HCT116 (cell line): Measurements from ENCODE around the gene TENM3. TPM values are rescaled to one million over a fixed set of nuclear protein-coding genes. Genes with fewer than 3 reads are reported as not detected.

Source experiments
- ATAC-seq: fragments of 200-7000 bp; cut with Tn5 transposase; 2 replicates; pipeline ENCODE4 v1.9.1; 2020; ENCODE audit warnings: mild to moderate bottlenecking, moderate library complexity
- BruUV-seq: library from RNA; stranded (reverse); fragments of 400-500 nt; replicated peaks from 2 replicates; lab custom pipeline; 2021; lab: Mats Ljungman, UMichigan
- CTCF ChIA-PET: fragments of 300-600 bp; sonication (Branson Sonifier 250); formaldehyde crosslinking; loops from one replicate; lab custom pipeline; 2021; ENCODE audit warnings: antibody characterized with exemption; lab: Charles Lee
- POLR2A ChIA-PET: fragments of 300-600, 350-600 bp; sonication (Branson Sonifier 250); formaldehyde crosslinking; loops from one replicate; lab custom pipeline; 2021; ENCODE audit warnings: antibody characterized with exemption; lab: Charles Lee
- RAD21 ChIA-PET, 2 experiments: fragments of 300-600 bp; sonication (Branson Sonifier 250); formaldehyde crosslinking; loops; one replicate each; lab custom pipeline; 2023; ENCODE audit warnings: low total read pairs in 2 of 2; ENCODE audit not compliant: uncharacterized antibody in 2 of 2, unreplicated experiment in 2 of 2, low non-redundant PET in 1 of 2; lab: Charles Lee
- DNase-seq: peaks from one replicate; pipeline ENCODE4 v3.0.0-alpha.2; 2010; ENCODE audit warnings: low read depth, low spot score
- H2AFZ ChIP-seq: fragments of 200-600 bp; shearing (Covaris generic), sonication (generic); 2 replicates; pipeline ENCODE4 v1.6.1; 2017; ENCODE audit warnings: low read depth, mixed run types, mixed read lengths, antibody characterized with exemption, low read length; ENCODE audit not compliant: poor library complexity, severe bottlenecking
- H3K27ac ChIP-seq: 2 replicates; pipeline ENCODE4 v1.5.1; 2012; ENCODE audit warnings: low read depth, low read length
- H3K27me3 ChIP-seq: fragments of 200-600 bp; sonication (generic); 2 replicates; pipeline ENCODE4 v1.6.1; 2016; ENCODE audit warnings: mixed run types, low read length, mixed read lengths; ENCODE audit not compliant: insufficient read depth
- H3K36me3 ChIP-seq, 2 experiments: fragments of 200-500 bp in 1 of 2; fragments of 200-600 bp in 1 of 2; sonication (Bioruptor generic) in 1 of 2; sonication (generic) in 1 of 2; 2 replicates each; pipeline versions ENCODE4 v1.5.1 to v1.6.1; 2014 to 2016; ENCODE audit warnings: low read length in 2 of 2, inconsistent platforms in 1 of 2, mixed read lengths in 1 of 2, mixed run types in 1 of 2; ENCODE audit not compliant: insufficient read depth in 2 of 2, control insufficient read depth in 1 of 2
- H3K4me1 ChIP-seq, 2 experiments: fragments of 200-600 bp in 1 of 2; sonication (generic) in 1 of 2; 2 replicates each; pipeline versions ENCODE4 v1.5.1 to v1.6.1; 2012 to 2017; ENCODE audit warnings: low read length in 2 of 2, inconsistent platforms in 1 of 2, mild to moderate bottlenecking in 1 of 2, mixed read lengths in 1 of 2, mixed run types in 1 of 2, moderate library complexity in 1 of 2; ENCODE audit not compliant: insufficient read depth in 2 of 2, control insufficient read depth in 1 of 2
- H3K4me2 ChIP-seq: fragments of 200-600 bp; sonication (generic); 2 replicates; pipeline ENCODE4 v1.6.1; 2017; ENCODE audit warnings: mixed run types, low read length, mixed read lengths
- H3K4me3 ChIP-seq, 2 experiments: fragments of 200-600 bp in 1 of 2; sonication (generic) in 1 of 2; replicated peaks in 1 of 2; 2 replicates each; pipeline ENCODE4 v1.5.1; 2011 to 2016; ENCODE audit warnings: low read length in 2 of 2, control low read depth in 1 of 2, low read depth in 1 of 2, mild to moderate bottlenecking in 1 of 2, mixed read lengths in 1 of 2, mixed run types in 1 of 2
- H3K79me2 ChIP-seq: fragments of 200-600 bp; sonication (generic); 2 replicates; pipeline ENCODE4 v1.6.1; 2017; ENCODE audit warnings: mild to moderate bottlenecking, mixed run types, low read length, moderate library complexity, mixed read lengths; ENCODE audit not compliant: insufficient read depth
- H3K9ac ChIP-seq: fragments of 200-600 bp; sonication (generic); 2 replicates; pipeline ENCODE4 v1.6.1; 2016; ENCODE audit warnings: low read length, mixed read lengths
- H3K9me2 ChIP-seq: fragments of 200-600 bp; sonication (generic), shearing (Covaris generic); 2 replicates; pipeline ENCODE4 v1.6.1; 2017; ENCODE audit warnings: mixed run types, mild to moderate bottlenecking, moderate library complexity; ENCODE audit not compliant: insufficient read depth
- H3K9me3 ChIP-seq, 2 experiments: fragments of 200-500 bp in 1 of 2; fragments of 200-600 bp in 1 of 2; sonication (Bioruptor generic) in 1 of 2; sonication (generic) in 1 of 2; 2 replicates each; pipeline ENCODE4 v1.6.1; 2014 to 2017; ENCODE audit warnings: low read length in 2 of 2, mixed read lengths in 2 of 2, inconsistent platforms in 1 of 2, low read depth in 1 of 2, mild to moderate bottlenecking in 1 of 2, mixed run types in 1 of 2, moderate library complexity in 1 of 2; ENCODE audit not compliant: control insufficient read depth in 1 of 2, insufficient read depth in 1 of 2
- H4K20me1 ChIP-seq: fragments of 200-600 bp; sonication (generic), shearing (Covaris generic); 2 replicates; pipeline ENCODE4 v1.6.1; 2017; ENCODE audit warnings: mixed run types, mild to moderate bottlenecking, moderate library complexity; ENCODE audit not compliant: insufficient read depth
- CBX3 ChIP-seq: IDR thresholded peaks from 2 replicates; pipeline ENCODE4 v1.6.1; 2012; ENCODE audit warnings: low read depth
- RAD21 ChIP-seq: IDR thresholded peaks from 2 replicates; pipeline ENCODE4 v1.6.1; 2012; ENCODE audit warnings: low read depth, mild to moderate bottlenecking
- TCF7L2 ChIP-seq: IDR thresholded peaks from 2 replicates; pipeline ENCODE4 v1.7.0; 2011; ENCODE audit warnings: borderline replicate concordance, inconsistent platforms; ENCODE audit not compliant: insufficient read depth, insufficient read length; ENCODE audit errors: extremely low read depth
- intact Hi-C: fragments of 100-400 bp; cut with micrococcal nuclease; formaldehyde crosslinking; loops from 2 replicates; pipeline ENCODE4 v1.10.0; 2022
- total RNA-seq: library from RNA; stranded (reverse); gene quantifications from one replicate; pipeline ENCODE4 v1.2.1, GENCODE V29; 2021; ENCODE audit not compliant: unreplicated experiment
- TF ChIP-seq, protein P1 (sequence below): IDR thresholded peaks from 2 replicates; pipeline ENCODE4 v1.6.1; 2012
- TF ChIP-seq, protein P2 (sequence below): IDR thresholded peaks from 2 replicates; pipeline ENCODE4 v1.6.1; 2012; ENCODE audit warnings: low read depth

The TENM3 gene
- total RNA-seq, 1 experiment from 2014 or later = 0.54 TPM

DNA sequence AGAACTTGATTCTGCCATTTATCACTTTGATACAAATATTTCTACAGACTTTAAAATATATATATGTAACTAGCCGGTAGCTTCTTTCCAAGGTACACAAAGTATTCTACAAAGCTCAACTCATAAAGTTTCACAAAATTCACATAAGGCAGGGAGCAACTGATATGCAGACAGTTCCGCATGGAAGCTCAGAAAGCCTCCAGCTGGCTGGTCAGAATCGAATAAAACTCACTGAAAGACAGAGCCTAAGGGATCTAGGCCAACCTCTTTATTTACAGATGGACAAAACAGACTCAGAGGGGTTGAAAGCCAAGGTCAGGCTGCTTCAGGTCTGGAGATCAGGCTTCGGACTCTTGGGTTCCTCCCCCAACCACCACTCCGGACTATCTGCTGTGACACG lies 543.8 kb downstream of the TENM3 start (continued):
- TF ChIP-seq RAD21 = no peak
- TF ChIP-seq, protein P1, sequence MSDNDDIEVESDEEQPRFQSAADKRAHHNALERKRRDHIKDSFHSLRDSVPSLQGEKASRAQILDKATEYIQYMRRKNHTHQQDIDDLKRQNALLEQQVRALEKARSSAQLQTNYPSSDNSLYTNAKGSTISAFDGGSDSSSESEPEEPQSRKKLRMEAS = no peak
- TF ChIP-seq, protein P2, sequence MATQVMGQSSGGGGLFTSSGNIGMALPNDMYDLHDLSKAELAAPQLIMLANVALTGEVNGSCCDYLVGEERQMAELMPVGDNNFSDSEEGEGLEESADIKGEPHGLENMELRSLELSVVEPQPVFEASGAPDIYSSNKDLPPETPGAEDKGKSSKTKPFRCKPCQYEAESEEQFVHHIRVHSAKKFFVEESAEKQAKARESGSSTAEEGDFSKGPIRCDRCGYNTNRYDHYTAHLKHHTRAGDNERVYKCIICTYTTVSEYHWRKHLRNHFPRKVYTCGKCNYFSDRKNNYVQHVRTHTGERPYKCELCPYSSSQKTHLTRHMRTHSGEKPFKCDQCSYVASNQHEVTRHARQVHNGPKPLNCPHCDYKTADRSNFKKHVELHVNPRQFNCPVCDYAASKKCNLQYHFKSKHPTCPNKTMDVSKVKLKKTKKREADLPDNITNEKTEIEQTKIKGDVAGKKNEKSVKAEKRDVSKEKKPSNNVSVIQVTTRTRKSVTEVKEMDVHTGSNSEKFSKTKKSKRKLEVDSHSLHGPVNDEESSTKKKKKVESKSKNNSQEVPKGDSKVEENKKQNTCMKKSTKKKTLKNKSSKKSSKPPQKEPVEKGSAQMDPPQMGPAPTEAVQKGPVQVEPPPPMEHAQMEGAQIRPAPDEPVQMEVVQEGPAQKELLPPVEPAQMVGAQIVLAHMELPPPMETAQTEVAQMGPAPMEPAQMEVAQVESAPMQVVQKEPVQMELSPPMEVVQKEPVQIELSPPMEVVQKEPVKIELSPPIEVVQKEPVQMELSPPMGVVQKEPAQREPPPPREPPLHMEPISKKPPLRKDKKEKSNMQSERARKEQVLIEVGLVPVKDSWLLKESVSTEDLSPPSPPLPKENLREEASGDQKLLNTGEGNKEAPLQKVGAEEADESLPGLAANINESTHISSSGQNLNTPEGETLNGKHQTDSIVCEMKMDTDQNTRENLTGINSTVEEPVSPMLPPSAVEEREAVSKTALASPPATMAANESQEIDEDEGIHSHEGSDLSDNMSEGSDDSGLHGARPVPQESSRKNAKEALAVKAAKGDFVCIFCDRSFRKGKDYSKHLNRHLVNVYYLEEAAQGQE = no peak
- TF ChIP-seq, all 23 proteins: peak for 0

DNA sequence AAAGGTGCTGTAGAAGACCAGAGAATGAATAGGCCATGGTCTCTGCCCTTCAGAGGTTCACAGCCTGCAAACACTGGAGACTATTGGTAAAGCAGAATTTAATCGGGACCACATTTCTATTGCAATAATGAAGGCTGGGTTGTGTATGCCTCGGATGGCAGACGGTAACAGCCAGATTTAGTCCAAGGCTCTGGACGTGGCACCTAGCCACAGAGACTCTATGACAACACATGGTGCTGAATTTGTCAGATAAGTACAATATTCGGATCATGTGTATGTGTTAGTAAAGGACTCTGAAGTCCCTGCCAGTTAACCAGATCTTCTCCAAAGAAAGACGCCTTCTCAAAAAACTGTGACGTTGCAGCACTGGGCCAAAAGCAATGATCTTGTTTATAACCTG lies 545.0 kb downstream of the TENM3 start:
- no peaks in the 10 kb centered on the region for H3K36me3 ChIP-seq
- no TSS peak for BruUV-seq
- intact Hi-C loops = no loop called here
- TF ChIP-seq TCF7L2 (no peak), CBX3 (no peak)
- no peaks in the 10 kb centered on the region for H4K20me1 ChIP-seq
- peaks cover 11% of the 10 kb centered on the region; the same call in 1 of the 2 replicates for H3K27me3 ChIP-seq
- ChIA-PET RAD21 (no interaction called here), CTCF (no interaction called here), POLR2A (no interaction called here)
- H3K27ac ChIP-seq = no peak overlapping the region
- ATAC-seq = no peak
- H3K4me2 ChIP-seq = no peak overlapping the region
- no peaks in the 10 kb centered on the region for H3K79me2 ChIP-seq
- no peaks in the 10 kb centered on the region for H3K9me2 ChIP-seq
- no peaks in the 10 kb centered on the region for H3K9me3 ChIP-seq
- no peak overlapping the region for H2AFZ ChIP-seq
- no peaks in the 10 kb centered on the region for H3K4me1 ChIP-seq
- H3K4me3 ChIP-seq = no peak overlapping the region
- H3K9ac ChIP-seq = no peak overlapping the region
- DNase-seq = no peak
